Measurements from ENCODE around the gene BCOR.

Gene BCOR

DNA sequence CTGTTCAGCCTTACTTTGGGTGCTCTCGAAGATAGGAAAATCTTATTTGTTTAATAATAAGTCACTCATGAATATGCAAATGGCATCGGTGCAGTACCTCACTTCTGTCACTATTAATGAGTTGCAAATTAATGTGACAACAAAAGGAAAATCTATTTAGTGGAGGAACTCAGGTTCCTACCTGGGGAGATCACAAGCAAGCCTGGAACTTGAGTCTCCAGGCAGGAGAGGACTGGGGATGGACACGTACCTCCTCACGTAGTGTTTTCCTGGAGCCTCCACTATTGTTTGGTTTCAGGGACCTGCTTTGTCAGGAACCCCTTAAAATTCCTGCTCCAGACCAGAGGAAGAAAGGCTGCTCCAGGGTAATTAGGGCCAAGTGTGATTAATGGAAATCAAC, 82.1 kb downstream of the BCOR start:
- DNase-seq = no peak

DNA sequence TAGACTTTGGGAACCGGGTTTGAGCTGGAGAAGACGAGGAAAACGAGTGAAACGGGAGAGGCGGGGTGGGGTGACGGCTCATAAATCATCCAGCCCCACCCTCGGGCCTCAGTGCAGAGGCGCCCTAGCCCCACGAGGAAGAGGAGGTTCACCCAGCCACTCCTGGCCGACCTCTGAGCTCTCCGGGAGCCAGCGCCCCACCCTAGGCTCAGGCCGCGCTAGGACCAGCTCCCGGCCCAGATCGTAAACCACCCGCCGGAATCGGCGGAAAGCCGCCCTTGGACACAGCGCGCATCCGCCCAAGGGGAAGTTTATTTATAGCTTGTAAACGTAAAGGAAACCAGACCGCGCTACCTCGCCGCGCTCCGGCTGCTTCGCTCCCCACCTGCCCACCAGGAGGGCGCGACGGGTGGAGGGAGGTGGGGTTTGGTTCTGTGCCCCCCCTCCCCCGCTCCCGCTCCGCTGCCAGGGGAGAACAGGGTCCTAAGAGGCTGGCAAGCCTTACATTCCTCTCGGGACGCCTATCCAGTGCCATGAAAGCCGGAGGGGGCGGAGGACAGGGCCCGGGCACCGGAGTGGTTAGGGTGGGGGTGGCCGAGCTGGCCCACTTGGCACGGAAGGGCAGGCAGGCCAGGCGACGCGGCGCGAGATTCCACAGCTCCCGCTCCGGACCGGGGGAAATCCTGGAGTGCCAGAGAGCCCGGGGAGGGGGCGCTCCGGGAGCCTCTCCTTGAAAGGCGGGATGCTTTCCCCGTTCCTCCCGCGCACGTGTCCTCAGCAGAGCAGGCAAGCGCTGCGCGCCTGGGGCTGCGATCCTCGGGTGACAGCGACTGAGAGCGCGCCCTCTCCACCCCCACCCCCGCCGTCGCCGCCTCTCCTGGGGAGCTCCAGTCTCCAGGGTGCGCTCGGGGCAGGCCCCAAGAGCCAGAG, 84.2 kb downstream of the BCOR start:
- DNase-seq = peak; percentile 55

DNA sequence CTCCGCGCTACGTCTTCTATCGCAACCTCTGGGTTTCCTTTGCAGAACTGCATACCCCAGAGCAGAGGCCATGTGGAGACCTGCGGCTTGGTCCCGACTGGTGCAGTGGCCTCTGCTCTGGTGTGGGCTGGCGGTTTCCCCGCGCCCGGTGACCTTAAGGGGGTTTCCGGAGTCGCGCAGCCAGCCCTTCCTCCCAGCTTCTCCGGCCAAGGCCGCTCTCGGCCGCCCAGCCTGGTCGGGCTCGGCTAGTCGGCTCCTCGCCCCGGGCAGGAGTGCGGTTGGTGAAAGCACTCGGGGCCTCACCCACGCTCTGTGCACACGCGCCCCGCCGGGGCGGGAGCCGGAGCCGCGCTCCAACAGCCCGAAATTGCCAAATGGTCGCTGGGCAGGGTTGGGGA, 84.9 kb downstream of the BCOR start:
- DNase-seq = no peak

- DNase-seq = peak; percentile 42
These were observed 85.5 kb downstream of the BCOR start for GRCh38 chrX:40012039-40012867.

DNA sequence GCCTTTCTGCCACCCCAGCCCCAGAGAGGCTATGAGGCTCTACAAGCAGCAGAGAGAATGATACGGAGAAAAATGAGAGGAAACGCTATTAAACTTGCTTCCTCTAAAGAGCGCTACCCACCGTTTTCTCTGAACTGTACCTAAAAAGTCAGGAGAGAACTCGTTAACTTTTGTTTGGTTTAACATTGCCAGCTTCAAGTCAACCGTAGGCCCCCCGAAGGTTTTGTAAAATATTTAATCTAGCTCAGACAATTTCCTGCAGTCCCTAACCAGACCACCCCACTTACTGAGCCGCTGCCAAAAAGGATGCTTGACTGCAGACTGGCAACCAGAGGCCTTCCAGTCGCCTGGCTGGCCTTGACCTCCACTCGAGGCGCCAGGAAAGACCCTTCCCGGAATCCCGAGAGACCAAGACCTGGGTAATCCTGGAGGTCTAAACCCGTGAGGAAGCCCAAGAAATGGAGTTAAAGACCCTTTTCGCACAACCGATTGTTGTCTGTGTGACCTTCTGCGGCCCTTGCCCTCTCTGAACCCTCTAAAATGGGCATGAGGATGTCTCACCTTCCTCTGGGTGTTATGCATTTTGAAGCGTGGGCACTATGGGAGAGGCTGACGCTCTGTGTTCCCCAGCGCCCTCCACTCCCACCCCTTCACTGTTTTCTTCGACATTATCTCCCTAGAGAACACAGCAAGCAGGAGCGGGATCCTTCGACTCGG, 86.3 kb downstream of the BCOR start:
- no peak for DNase-seq

GRCh38 chrX:40010550-40011321, 87.0 kb downstream of the BCOR start:
- no peak for DNase-seq

DNA sequence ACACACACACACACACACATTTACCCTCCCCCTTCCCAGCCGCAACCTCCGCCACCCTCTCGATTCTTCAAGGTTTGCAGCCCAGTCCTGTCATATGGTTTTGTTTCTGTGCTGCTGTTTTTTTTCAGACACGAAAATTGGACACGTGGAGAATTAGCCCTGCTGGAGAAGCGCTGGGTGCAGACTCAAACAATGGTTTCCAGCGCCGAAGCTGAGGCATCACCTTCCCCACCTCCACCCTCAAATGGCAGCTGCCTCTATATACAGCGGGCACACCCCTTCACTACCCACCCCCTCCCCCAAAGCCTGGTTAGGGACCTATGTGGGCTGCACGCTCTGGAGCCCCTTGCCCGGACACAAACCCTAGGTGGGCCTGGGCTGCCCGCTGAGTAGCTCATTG, 87.9 kb downstream of the BCOR start:
- no peak for DNase-seq

DNA sequence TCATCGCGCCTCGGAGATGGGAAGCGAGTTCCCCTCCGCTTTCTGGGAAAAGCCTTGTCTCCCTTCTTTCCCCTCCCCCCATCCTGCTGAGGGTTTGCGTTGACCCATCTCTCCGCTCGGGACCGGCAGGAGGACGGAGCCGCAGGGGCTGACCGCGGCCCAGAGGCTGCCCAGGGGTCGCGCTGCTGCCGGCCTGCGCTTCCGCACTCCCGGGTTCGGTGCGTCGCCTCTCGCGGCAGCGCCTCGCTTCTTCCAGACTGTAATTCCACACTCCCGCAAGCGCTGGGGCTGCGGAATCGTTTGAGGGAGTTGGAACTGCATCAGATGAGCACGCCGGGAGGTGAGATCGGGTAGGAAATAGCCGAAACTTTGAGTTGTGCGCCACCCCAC, 88.3 kb downstream of the BCOR start:
- no peak for DNase-seq

DNA sequence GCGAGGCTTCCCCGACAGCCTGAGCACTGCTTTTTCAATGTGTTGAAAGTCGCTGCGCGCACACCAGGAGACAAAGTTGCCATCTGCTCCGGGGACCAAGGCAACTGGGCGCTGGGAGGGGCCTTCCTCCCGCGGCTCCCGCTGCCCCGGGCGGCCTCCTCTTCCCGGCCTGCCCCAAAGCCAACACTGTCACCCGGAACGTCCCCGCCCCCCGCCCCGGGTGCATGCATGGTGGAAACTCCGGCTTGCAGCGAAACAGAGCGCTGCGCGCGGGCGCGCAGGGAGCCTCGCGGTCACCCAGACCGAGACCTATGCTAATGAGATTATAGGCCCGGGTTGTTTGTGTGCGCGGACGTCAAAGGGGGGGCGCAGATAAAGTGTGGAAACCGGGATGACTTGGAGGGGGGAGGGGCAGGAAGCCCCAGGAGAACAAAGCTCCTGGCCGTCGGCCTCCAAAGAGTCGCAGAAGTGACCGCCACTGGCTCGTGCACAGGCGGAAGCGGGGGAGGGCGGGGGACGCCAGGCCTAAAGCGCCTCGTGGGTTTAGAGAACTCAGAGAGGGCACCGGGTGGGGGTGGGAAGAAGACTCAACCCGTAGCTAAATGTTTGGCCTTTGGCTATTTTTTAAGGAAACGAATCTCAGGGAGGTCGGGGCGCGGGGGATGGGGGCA, 88.8 kb downstream of the BCOR start:
- peak; percentile 69 for DNase-seq

DNA sequence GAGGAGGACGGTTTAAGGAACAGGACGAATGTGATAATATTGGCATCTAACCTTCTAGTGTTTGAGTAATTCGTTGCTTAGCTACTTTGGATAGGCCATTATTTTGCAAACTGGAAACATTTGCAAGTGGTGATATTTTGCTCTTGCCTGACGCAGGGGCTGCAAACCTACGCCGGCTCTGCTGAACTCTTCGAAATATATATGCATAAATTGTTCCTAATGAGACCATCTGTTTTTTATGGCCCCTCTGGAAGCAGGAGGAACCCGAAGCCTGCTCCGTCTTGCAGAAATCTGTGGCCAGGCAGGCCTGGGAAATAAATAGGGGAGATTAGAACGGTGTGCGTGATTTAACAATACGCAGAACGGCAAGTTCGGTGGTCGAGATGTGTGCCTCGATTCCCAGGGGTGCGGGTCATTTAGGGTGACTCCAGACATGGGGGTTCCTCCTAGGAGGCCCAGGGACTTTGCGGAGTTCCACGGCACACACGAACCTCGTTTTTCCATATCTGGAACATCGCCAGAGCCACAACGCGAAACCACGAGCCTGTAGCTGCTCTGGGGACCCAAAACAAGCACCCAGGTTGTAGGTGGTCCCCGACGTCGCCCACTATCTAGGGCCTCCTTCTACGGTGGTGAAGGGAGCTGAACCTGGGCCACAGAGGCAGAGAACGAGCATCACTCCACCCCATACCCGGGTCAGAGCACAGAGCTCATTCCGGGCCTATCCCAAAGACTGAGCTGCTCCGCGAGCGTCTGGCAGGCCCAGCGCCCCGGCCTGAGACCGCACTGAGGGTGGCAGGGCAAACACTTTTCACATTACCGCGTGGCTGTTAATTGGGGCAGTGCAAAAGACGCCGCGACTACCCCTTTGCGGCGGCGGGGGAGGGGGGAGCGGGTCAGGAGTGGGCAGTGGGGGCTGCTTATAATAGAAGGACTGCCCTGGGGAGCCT, 89.7 kb downstream of the BCOR start:
- no peak for DNase-seq

DNA sequence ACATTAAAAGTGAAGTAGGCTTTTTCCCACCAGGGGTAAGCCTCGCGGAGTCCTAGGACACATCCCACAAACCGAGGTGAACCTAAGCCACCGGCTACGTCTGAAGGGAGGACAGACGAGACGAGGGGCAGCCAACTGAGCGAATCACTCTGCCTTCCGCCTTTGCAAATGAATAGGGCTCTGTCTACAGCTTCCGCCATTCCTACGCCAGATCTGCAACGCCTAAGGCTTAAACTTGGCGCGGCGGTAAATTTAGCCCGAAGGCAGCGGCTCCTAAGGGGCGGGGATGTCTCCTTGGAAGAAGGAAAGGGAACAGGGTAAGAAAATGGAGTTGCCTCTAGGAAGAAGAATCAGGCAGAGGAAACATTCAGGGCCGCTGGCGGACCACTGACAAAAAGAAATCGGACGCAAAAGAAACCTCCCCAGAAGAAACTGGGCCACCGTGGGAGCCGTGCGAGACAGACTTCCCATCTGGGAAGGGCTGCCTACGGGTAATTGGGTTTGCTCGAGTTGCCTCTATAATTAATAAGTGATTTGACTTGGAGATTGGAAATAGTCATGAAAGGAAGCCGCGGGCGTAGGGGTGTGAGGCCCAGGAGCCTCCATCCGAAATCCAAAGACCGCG, 90.5 kb downstream of the BCOR start:
- no peak for DNase-seq

DNA sequence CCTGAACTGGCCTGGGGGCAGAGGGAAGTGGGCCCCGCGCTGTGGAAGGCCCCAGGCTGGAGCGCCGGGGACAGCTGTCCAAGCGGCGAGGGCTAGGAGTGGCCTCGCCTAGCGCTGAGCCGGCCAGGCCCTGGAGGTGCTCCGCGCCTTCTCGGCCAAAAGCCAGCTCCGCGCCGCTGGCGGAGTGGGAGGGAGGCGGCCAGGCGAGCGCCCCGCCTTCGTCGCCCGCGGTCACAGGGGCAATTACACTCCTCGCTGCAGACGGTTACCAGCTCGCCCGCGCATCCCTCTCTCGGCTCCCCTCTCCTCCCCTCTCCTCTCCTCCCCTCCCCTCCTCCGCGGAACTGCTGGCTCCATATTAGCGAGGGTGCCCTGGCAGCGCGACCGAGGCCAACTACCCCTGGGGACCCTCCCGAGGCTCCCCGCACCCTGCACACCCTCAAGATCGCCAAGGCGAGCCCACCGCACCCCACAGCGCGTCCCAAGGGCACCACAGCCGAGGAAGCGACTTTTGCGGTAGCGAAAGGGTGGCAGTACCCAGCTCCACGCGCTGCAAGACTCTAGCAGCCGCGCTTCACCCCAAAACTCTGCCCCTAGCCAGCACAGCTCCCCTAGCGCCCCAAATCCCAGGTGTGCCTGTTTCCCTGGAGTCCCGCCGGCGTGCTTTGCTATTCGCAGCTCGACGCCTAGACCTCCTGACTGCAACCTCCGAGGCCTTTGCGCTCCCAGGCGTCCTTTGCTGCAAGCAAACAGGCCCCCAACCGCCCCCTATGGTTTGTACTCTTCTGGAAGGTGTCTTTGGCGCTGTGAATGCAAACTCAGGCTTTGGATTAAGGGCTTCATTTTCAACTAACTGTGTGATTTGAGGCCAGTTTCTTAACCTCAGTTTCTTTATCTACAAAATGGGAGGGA, 91.4 kb downstream of the BCOR start:
- DNase-seq = peak; percentile 54

- DNase-seq = no peak
These were observed 92.3 kb downstream of the BCOR start for GRCh38 chrX:40005292-40006011.

DNA sequence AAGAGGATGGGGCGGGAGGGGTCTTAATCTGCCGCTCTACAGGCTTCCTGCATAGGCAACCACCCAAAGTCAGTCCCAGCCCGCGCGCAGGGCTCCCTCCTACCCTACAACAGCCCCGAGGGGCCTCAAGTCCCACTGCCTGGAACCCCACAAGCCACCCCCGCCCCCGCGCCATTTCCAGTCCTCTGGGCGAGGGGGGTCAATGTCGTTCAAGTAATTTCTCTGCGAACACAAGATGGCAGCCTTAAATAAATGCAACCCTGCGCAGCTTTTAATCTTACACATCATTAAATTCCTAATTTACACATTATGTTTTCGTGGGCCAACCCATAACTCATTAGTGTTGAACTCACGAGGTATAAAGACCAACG, 92.9 kb downstream of the BCOR start:
- DNase-seq = no peak

DNA sequence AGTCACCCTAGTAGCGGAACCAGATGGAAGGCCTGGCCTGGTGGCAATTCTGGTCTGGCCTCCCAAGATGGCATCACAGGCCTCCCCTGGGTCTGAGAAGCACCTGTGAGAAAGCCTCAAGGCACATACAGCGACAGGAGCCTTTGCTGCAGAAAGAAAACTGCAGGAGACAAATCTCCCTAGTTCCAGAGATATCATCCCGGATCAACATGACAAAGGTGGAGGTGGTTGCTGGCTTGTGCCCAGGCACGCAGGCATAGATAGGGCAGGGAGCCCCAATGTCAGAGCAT, 93.6 kb downstream of the BCOR start:
- no peak for DNase-seq

DNA sequence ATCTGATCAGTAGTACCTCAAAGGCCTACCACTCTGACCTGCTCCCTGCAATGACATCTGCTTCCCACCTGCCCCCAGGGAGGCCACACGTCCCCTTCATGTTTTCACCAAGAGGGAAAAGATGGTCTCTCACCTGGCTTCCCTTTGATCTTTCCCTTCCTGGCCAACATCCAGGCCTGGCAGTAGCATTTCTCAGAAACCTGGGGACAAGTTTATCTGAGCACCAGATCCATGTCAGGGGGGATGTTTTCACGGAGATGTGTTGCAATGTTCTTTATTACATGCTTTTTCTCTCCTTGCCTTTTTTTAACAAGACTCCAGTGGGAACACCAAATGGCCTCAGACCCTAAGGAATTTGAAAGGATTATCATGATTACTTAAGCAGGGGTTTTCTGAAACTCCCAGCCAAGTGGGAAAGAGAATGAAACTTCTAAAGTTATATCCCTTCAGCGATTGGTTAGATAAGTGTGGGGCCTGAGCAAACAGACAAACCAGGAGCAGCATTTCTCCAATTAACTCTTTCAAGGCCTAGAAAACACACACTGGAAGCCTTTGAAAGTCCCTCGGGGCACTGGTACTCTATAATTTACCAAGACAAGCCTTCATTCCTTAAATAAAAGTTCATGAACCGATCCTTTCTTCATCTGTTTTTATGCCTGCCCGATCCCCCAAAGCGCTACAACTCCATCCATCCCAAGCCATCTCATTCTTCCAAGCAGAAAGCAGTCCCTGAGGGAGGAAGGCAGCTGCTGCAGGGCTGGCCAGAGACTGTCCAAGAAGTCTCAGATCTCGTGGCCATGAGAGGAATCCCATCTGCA, 94.1 kb downstream of the BCOR start:
- DNase-seq = no peak

- DNase-seq = no peak
These were observed 94.7 kb downstream of the BCOR start for GRCh38 chrX:40003071-40003427.

All from stimulated activated CD4-positive, alpha-beta T cell treated with anti-CD3 and anti-CD28 coated beads, Interleukin-15, amount 100 ng/mL, for 24 hours (primary cell).